HepG2 (cell line): ENCODE results near the gene INSR. TPM values are rescaled to one million over a fixed set of nuclear protein-coding genes. Genes with fewer than 3 reads are reported as not detected.
A peak's percentile ranks its signal among the peaks of the same experiment; 100 is the strongest.

Experiments
- HOXA5 ChIP-seq: sonication (generic); formaldehyde crosslinking; IDR thresholded peaks from 2 replicates; pipeline ENCODE4 v1.4.0; 2020; ENCODE audit warnings: missing genetic modification reagents
- IKZF4 ChIP-seq: sonication (generic); formaldehyde crosslinking; IDR thresholded peaks from 2 replicates; pipeline ENCODE4 v1.5.1; 2020; ENCODE audit warnings: borderline replicate concordance, mild to moderate bottlenecking, low read depth, missing genetic modification reagents; ENCODE audit errors: not compliant biosample characterization
- MTA3 ChIP-seq: sonication (generic); formaldehyde crosslinking; IDR thresholded peaks from 2 replicates; pipeline ENCODE4 v1.4.0; 2020; ENCODE audit warnings: missing genetic modification reagents
- PAX8 ChIP-seq: sonication (generic); formaldehyde crosslinking; IDR thresholded peaks from 2 replicates; pipeline ENCODE4 v1.8.0; 2022; ENCODE audit warnings: mild to moderate bottlenecking, missing genetic modification reagents, borderline replicate concordance
- PHF21A ChIP-seq: sonication (generic); formaldehyde crosslinking; IDR thresholded peaks from 2 replicates; pipeline ENCODE4 v1.5.0; 2020; ENCODE audit warnings: mild to moderate bottlenecking, missing genetic modification reagents
- ZNF589 ChIP-seq: sonication (generic); formaldehyde crosslinking; conservative IDR thresholded peaks from 2 replicates; pipeline ENCODE4 v1.8.0; 2022; ENCODE audit warnings: mild to moderate bottlenecking, moderate library complexity, missing genetic modification reagents
- ZNF644 ChIP-seq: IDR thresholded peaks from 2 replicates; pipeline ENCODE4 v1.6.1; 2016; ENCODE audit warnings: low read depth
- polyA plus RNA-seq, 8 experiments: library from polyadenylated mRNA; depleted of rRNA in 3 of 8; stranded (reverse) in 7 of 8; unstranded in 1 of 8; fragments of >200 nt; fragmentation: Illumina TruSeq in 4 of 8; extraction: Trizol in 4 of 8; gene quantifications; 2 replicates each; pipeline versions ENCODE4 v1.2.1 to v1.2.3, GENCODE V29; 2011 to 2016; ENCODE audit warnings: low read depth in 4 of 8, missing spikeins in 1 of 8, mixed read lengths in 1 of 8; ENCODE audit not compliant: insufficient read depth in 1 of 8
- total RNA-seq, 5 experiments: library from RNA; depleted of rRNA; stranded (reverse); fragments of >200 nt; fragmentation: Illumina TruSeq; extraction: Trizol; gene quantifications; 2 replicates each; pipeline ENCODE4 v1.2.3, GENCODE V29; 2016; ENCODE audit warnings: low read depth in 1 of 5
- TF ChIP-seq, protein P1 (sequence below): sonication (generic); formaldehyde crosslinking; IDR thresholded peaks from 2 replicates; pipeline ENCODE4 v1.8.1; 2022; ENCODE audit warnings: low read depth, mild to moderate bottlenecking, missing genetic modification reagents
- TF ChIP-seq, protein P2 (sequence below): sonication (generic); formaldehyde crosslinking; IDR thresholded peaks from 2 replicates; pipeline ENCODE4 v1.4.0; 2020; ENCODE audit warnings: missing genetic modification reagents
- TF ChIP-seq, protein P3 (sequence below): IDR thresholded peaks from 2 replicates; pipeline ENCODE4 v1.6.1; 2018; ENCODE audit warnings: missing genetic modification reagents, mild to moderate bottlenecking, missing compliant biosample characterization
- TF ChIP-seq, protein P4 (sequence below): sonication (generic); formaldehyde crosslinking; IDR thresholded peaks from 2 replicates; pipeline ENCODE4 v1.4.0; 2020; ENCODE audit warnings: missing genetic modification reagents, borderline replicate concordance
- TF ChIP-seq, protein P5 (sequence below): IDR thresholded peaks from 2 replicates; pipeline ENCODE4 v1.6.1; 2016; ENCODE audit warnings: mild to moderate bottlenecking

Gene INSR
- total and polyA plus RNA-seq, 2 of the 13 experiments (the other 11 are each of a cell fraction or from before 2014, with no cell fraction given) = 24.2 to 29.8 TPM

DNA sequence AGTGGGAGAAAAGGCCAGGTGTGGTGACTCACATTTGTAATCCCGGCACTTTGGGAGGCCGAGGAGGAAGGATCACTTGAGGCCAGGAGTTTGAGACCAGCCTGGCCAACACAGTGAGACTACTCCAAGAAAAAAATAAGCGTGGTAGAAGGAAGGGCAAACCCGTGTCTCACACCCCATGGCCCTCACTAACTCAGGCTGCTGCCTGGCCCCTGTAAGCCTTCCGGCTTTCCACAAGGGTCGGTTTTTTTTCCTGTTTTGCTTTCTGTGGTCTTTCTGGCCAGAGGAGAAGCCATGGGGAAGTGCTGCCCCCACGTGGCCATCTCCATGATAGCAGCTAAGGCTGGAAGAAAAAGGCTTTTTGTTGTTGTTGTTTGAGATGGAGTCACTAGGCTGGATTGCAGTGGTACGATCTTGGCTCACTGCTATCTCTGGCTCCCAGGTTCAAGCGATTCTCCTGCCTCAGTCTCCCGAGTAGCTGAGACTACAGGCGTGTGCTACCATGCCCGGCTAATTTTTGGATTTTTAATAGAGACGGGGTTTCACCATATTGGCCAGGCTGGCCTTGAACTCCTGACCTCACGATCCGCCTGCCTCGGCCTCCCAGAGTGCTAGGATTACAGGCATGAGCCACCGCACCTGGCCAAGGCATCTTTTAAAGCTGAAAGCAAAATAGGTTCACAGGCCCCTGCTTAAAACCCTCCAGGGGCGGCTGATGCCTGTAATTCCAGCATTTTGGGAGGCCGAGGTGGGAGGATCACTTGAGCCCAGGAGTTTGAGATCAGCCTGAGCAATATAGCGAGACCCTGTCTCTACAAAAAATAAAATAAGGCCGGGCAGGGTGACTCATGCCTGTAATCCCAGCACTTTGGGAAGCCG, 47.0 kb upstream of the INSR start (continued):
- TF ChIP-seq, protein P1, sequence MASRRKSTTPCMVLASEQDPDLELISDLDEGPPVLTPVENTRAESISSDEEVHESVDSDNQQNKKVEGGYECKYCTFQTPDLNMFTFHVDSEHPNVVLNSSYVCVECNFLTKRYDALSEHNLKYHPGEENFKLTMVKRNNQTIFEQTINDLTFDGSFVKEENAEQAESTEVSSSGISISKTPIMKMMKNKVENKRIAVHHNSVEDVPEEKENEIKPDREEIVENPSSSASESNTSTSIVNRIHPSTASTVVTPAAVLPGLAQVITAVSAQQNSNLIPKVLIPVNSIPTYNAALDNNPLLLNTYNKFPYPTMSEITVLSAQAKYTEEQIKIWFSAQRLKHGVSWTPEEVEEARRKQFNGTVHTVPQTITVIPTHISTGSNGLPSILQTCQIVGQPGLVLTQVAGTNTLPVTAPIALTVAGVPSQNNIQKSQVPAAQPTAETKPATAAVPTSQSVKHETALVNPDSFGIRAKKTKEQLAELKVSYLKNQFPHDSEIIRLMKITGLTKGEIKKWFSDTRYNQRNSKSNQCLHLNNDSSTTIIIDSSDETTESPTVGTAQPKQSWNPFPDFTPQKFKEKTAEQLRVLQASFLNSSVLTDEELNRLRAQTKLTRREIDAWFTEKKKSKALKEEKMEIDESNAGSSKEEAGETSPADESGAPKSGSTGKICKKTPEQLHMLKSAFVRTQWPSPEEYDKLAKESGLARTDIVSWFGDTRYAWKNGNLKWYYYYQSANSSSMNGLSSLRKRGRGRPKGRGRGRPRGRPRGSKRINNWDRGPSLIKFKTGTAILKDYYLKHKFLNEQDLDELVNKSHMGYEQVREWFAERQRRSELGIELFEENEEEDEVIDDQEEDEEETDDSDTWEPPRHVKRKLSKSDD (CRISPR knock-in tag) = no peak
- no peak for TF ChIP-seq IKZF4 (CRISPR knock-in tag)
- no peak; the same call in 1 of the 2 replicates for TF ChIP-seq PHF21A
- 0 out of 2 replicates have a peak, but pooled peaks have one; percentile 27 for TF ChIP-seq HOXA5 (CRISPR knock-in tag)
- TF ChIP-seq, protein P2, sequence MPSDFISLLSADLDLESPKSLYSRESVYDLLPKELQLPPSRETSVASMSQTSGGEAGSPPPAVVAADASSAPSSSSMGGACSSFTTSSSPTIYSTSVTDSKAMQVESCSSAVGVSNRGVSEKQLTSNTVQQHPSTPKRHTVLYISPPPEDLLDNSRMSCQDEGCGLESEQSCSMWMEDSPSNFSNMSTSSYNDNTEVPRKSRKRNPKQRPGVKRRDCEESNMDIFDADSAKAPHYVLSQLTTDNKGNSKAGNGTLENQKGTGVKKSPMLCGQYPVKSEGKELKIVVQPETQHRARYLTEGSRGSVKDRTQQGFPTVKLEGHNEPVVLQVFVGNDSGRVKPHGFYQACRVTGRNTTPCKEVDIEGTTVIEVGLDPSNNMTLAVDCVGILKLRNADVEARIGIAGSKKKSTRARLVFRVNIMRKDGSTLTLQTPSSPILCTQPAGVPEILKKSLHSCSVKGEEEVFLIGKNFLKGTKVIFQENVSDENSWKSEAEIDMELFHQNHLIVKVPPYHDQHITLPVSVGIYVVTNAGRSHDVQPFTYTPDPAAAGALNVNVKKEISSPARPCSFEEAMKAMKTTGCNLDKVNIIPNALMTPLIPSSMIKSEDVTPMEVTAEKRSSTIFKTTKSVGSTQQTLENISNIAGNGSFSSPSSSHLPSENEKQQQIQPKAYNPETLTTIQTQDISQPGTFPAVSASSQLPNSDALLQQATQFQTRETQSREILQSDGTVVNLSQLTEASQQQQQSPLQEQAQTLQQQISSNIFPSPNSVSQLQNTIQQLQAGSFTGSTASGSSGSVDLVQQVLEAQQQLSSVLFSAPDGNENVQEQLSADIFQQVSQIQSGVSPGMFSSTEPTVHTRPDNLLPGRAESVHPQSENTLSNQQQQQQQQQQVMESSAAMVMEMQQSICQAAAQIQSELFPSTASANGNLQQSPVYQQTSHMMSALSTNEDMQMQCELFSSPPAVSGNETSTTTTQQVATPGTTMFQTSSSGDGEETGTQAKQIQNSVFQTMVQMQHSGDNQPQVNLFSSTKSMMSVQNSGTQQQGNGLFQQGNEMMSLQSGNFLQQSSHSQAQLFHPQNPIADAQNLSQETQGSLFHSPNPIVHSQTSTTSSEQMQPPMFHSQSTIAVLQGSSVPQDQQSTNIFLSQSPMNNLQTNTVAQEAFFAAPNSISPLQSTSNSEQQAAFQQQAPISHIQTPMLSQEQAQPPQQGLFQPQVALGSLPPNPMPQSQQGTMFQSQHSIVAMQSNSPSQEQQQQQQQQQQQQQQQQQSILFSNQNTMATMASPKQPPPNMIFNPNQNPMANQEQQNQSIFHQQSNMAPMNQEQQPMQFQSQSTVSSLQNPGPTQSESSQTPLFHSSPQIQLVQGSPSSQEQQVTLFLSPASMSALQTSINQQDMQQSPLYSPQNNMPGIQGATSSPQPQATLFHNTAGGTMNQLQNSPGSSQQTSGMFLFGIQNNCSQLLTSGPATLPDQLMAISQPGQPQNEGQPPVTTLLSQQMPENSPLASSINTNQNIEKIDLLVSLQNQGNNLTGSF = no peak
- TF ChIP-seq, protein P3, sequence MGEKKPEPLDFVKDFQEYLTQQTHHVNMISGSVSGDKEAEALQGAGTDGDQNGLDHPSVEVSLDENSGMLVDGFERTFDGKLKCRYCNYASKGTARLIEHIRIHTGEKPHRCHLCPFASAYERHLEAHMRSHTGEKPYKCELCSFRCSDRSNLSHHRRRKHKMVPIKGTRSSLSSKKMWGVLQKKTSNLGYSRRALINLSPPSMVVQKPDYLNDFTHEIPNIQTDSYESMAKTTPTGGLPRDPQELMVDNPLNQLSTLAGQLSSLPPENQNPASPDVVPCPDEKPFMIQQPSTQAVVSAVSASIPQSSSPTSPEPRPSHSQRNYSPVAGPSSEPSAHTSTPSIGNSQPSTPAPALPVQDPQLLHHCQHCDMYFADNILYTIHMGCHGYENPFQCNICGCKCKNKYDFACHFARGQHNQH (CRISPR knock-in tag) = peak; percentile 52; the same call in 1 of the 2 replicates
- TF ChIP-seq, protein P4, sequence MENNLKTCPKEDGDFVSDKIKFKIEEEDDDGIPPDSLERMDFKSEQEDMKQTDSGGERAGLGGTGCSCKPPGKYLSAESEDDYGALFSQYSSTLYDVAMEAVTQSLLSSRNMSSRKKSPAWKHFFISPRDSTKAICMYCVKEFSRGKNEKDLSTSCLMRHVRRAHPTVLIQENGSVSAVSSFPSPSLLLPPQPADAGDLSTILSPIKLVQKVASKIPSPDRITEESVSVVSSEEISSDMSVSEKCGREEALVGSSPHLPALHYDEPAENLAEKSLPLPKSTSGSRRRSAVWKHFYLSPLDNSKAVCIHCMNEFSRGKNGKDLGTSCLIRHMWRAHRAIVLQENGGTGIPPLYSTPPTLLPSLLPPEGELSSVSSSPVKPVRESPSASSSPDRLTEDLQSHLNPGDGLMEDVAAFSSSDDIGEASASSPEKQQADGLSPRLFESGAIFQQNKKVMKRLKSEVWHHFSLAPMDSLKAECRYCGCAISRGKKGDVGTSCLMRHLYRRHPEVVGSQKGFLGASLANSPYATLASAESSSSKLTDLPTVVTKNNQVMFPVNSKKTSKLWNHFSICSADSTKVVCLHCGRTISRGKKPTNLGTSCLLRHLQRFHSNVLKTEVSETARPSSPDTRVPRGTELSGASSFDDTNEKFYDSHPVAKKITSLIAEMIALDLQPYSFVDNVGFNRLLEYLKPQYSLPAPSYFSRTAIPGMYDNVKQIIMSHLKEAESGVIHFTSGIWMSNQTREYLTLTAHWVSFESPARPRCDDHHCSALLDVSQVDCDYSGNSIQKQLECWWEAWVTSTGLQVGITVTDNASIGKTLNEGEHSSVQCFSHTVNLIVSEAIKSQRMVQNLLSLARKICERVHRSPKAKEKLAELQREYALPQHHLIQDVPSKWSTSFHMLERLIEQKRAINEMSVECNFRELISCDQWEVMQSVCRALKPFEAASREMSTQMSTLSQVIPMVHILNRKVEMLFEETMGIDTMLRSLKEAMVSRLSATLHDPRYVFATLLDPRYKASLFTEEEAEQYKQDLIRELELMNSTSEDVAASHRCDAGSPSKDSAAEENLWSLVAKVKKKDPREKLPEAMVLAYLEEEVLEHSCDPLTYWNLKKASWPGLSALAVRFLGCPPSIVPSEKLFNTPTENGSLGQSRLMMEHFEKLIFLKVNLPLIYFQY (CRISPR knock-in tag) = no peak
- TF ChIP-seq, protein P5, sequence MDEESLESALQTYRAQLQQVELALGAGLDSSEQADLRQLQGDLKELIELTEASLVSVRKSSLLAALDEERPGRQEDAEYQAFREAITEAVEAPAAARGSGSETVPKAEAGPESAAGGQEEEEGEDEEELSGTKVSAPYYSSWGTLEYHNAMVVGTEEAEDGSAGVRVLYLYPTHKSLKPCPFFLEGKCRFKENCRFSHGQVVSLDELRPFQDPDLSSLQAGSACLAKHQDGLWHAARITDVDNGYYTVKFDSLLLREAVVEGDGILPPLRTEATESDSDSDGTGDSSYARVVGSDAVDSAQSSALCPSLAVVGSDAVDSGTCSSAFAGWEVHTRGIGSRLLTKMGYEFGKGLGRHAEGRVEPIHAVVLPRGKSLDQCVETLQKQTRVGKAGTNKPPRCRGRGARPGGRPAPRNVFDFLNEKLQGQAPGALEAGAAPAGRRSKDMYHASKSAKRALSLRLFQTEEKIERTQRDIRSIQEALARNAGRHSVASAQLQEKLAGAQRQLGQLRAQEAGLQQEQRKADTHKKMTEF (CRISPR knock-in tag) = peak; percentile 53; the same call in 1 of the 2 replicates
- TF ChIP-seq ZNF589 (CRISPR knock-in tag) = no peak
- no peak for TF ChIP-seq MTA3 (CRISPR knock-in tag)
- no peak for TF ChIP-seq ZNF644 (CRISPR knock-in tag)
- no peak for TF ChIP-seq PAX8 (CRISPR knock-in tag)
